ENCODE results near the gene ASAP3. TPM values are rescaled to one million over a fixed set of nuclear protein-coding genes. Genes with fewer than 3 reads are reported as not detected.
A peak's percentile ranks its signal among the peaks of the same experiment; 100 is the strongest.

The ASAP3 gene
- total and polyA plus RNA-seq, 2 experiments from 2014 or later, result 13.9 to 27.3 TPM

- DNase-seq, result peak; percentile 68
- Histone ChIP-seq H3K79me2 (ENCODE audit: insufficient read depth) (no peaks in the 10 kb centered on the region; the same call in 1 of the 2 replicates), H3F3A (ENCODE audit: insufficient read depth) (peaks cover 46% of the 10 kb centered on the region), H3K27ac (peak overlapping the region; percentile 21; the same call in 1 of the 2 replicates), H3K27me3 (replicated peaks; ENCODE audit: insufficient read depth) (no peaks in the 10 kb centered on the region), H3K9me2 (ENCODE audit: insufficient read depth) (no peaks in the 10 kb centered on the region), H2AFZ (no peak overlapping the region), H3K9me3 (ENCODE audit: low read depth) (no peaks in the 10 kb centered on the region), H3K4me2 (ENCODE audit: unreplicated experiment) (no peak overlapping the region), H3K9ac (0 out of 2 replicates have a peak overlapping the region, but pooled peaks have one; percentile 1), H3K4me3 (no peak overlapping the region), H3K4me1 (ENCODE audit: insufficient read depth) (peaks cover 44% of the 10 kb centered on the region), H3K36me3 (ENCODE audit: low read depth) (no peaks in the 10 kb centered on the region), H4K20me1 (ENCODE audit: insufficient read depth) (no peaks in the 10 kb centered on the region)
- in situ Hi-C loops (cut with MboI), result no loop called here
- TF ChIP-seq EZH2 (IDR thresholded peaks at IDR 0.05; ENCODE audit: insufficient read depth, poor library complexity, severe bottlenecking) (no peak), EZH2phosphoT487 (IDR thresholded peaks at IDR 0.05; ENCODE audit: insufficient read depth, low read depth) (no peak)
- 81 to 84% methylated on average over 6 of the region's 6 CpGs for WGBS, 2 experiments (ENCODE audit: low coverage in 1 of 2, low lambda C conversion rate in 2 of 2, missing lambda C conversion rate in 2 of 2)
Measured at GRCh38 chr1:23473037-23473800, 10.8 kb downstream of the ASAP3 start.

DNA sequence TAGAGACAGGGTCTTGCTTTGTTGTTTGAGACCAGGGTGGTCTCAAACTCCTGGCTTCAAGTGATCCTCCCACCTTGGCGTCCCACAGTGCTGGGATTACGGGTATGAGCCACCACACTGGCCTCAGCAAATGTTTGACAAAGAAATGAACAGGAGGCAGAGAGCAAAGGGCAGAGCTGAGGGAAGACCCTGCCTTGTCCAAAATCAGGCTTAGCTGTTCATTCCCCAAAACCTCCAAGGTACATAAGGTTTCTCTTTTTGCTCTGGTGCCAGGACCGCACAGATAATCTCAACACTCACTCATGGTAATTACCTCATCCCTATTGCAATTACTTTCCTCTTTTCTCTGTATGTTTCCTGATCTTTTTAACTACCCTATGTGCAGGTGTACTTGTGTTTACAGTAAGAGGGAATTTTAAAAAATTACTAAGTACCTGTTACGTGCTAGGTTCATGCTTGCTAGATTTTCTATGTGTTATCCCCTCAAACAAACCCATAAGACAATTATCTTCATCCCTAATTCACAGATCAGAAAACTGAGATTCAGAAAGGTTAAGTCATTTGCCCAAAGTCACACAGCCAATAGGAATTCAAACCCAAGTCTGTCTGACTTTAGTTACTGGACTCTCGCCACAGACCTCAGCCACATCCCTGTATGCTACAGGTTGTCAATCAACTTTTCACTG, 11.5 kb downstream of the ASAP3 start:
- Histone ChIP-seq H3K27me3 (replicated peaks; ENCODE audit: insufficient read depth) (no peaks in the 10 kb centered on the region), H4K20me1 (ENCODE audit: insufficient read depth) (no peaks in the 10 kb centered on the region), H3K9ac (no peak overlapping the region), H3K36me3 (ENCODE audit: low read depth) (no peaks in the 10 kb centered on the region), H3K4me1 (ENCODE audit: insufficient read depth) (peaks cover 49% of the 10 kb centered on the region), H3F3A (ENCODE audit: insufficient read depth) (peaks cover 46% of the 10 kb centered on the region), H3K9me2 (ENCODE audit: insufficient read depth) (no peaks in the 10 kb centered on the region), H2AFZ (no peak overlapping the region), H3K4me2 (ENCODE audit: unreplicated experiment) (no peak overlapping the region), H3K27ac (no peak overlapping the region), H3K79me2 (ENCODE audit: insufficient read depth) (peaks cover 3% of the 10 kb centered on the region; the same call in 1 of the 2 replicates), H3K9me3 (ENCODE audit: low read depth) (no peaks in the 10 kb centered on the region), H3K4me3 (no peak overlapping the region)
- TF ChIP-seq EZH2 (IDR thresholded peaks at IDR 0.05; ENCODE audit: insufficient read depth, poor library complexity, severe bottlenecking) (no peak), EZH2phosphoT487 (IDR thresholded peaks at IDR 0.05; ENCODE audit: insufficient read depth, low read depth) (no peak)
- WGBS, 2 experiments (ENCODE audit: low coverage in 1 of 2, low lambda C conversion rate in 2 of 2, missing lambda C conversion rate in 2 of 2), result 97% methylated on average over 5 of the region's 5 CpGs
- DNase-seq, result no peak
- in situ Hi-C loops (cut with MboI), result no loop called here

- no peaks in the 10 kb centered on the region for H3K9me3 ChIP-seq (ENCODE audit: low read depth)
- no peak overlapping the region for H3K9ac ChIP-seq
- peaks cover 49% of the 10 kb centered on the region for H3K4me1 ChIP-seq (ENCODE audit: insufficient read depth)
- no peaks in the 10 kb centered on the region for H3K9me2 ChIP-seq (ENCODE audit: insufficient read depth)
- H3K27ac ChIP-seq, result no peak overlapping the region
- no peak overlapping the region for H3K4me2 ChIP-seq (ENCODE audit: unreplicated experiment)
- 52 to 57% methylated on average over 4 of the region's 4 CpGs for WGBS, 2 experiments (ENCODE audit: low coverage in 1 of 2, low lambda C conversion rate in 2 of 2, missing lambda C conversion rate in 2 of 2)
- no peak overlapping the region for H2AFZ ChIP-seq
- TF ChIP-seq EZH2phosphoT487 (IDR thresholded peaks at IDR 0.05; ENCODE audit: insufficient read depth, low read depth) (no peak), EZH2 (IDR thresholded peaks at IDR 0.05; ENCODE audit: insufficient read depth, poor library complexity, severe bottlenecking) (no peak)
- DNase-seq, result no peak
- peaks cover 10% of the 10 kb centered on the region for H3K79me2 ChIP-seq (ENCODE audit: insufficient read depth)
- H3F3A ChIP-seq (ENCODE audit: insufficient read depth), result peaks cover 43% of the 10 kb centered on the region
- H3K27me3 ChIP-seq (replicated peaks; ENCODE audit: insufficient read depth), result no peaks in the 10 kb centered on the region
- H4K20me1 ChIP-seq (ENCODE audit: insufficient read depth), result no peaks in the 10 kb centered on the region
- no peak overlapping the region for H3K4me3 ChIP-seq
- in situ Hi-C loops (cut with MboI), result no loop called here
- no peaks in the 10 kb centered on the region for H3K36me3 ChIP-seq (ENCODE audit: low read depth)
Measured at GRCh38 chr1:23471473-23472075, 12.4 kb downstream of the ASAP3 start.

DNA sequence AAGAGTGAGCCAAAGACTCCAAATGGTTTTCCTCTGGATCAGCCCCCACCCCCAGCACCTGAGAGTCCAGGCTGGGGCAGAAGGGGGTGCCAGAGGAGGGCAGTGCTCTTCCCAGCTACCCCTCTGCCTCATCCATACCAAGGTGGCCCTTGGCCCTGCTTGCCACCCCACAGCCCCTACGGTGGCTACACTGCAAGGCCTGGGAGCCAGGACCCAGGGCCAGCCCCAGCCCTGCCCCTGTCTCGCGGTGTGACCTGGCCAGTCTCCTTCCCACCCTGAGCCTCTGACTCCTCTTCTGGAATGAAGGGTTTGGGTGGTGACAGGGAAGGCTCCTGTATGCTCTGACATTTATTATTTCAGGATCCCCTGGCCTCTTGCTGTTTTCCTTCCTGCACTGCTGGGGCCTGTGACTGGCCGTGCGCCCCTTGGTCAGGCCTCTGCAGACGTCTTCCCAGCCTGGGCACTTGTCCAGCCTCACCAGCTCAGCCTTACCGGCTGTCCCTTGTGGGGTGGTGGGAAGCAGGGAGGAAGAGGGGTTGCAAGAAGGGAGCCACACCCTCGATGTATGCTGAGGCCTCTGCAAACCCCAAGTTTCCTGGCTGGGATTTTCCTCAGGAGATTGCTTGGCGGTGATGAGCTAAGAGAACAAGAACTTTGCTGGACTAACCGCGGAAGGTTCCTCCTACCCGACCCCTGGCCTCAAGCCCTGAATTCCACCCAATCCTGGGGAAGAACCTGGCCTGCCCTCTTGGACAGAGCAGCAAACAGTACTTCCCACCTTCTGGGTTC, 13.5 kb downstream of the ASAP3 start:
- Histone ChIP-seq H3K27ac (peak overlapping the region; percentile 69), H3K4me1 (ENCODE audit: insufficient read depth) (peaks cover 42% of the 10 kb centered on the region), H3K4me2 (ENCODE audit: unreplicated experiment) (peak overlapping the region; percentile 13), H3F3A (ENCODE audit: insufficient read depth) (peaks cover 32% of the 10 kb centered on the region), H2AFZ (no peak overlapping the region), H3K9ac (peak overlapping the region; percentile 34), H3K9me2 (ENCODE audit: insufficient read depth) (no peaks in the 10 kb centered on the region), H3K27me3 (replicated peaks; ENCODE audit: insufficient read depth) (no peaks in the 10 kb centered on the region), H3K4me3 (no peak overlapping the region), H4K20me1 (ENCODE audit: insufficient read depth) (no peaks in the 10 kb centered on the region), H3K79me2 (ENCODE audit: insufficient read depth) (peaks cover 17% of the 10 kb centered on the region), H3K9me3 (ENCODE audit: low read depth) (no peaks in the 10 kb centered on the region), H3K36me3 (ENCODE audit: low read depth) (no peaks in the 10 kb centered on the region)
- DNase-seq, result peak; percentile 76
- in situ Hi-C loops (cut with MboI), result no loop called here
- TF ChIP-seq EZH2 (IDR thresholded peaks at IDR 0.05; ENCODE audit: insufficient read depth, poor library complexity, severe bottlenecking) (no peak), EZH2phosphoT487 (IDR thresholded peaks at IDR 0.05; ENCODE audit: insufficient read depth, low read depth) (no peak)
- 45 to 52% methylated on average over 12 of the region's 12 CpGs for WGBS, 2 experiments (ENCODE audit: low coverage in 1 of 2, low lambda C conversion rate in 2 of 2, missing lambda C conversion rate in 2 of 2)

Measured in GM23248 (cell line).